WTC11 (cell line): ENCODE data around the gene SEPTIN1.

Experiments used
- CBFB ChIP-seq: sonication (generic); formaldehyde crosslinking; IDR thresholded peaks from 2 replicates; pipeline ENCODE4 v1.8.1; 2022; ENCODE audit warnings: mild to moderate bottlenecking, low read depth, missing genetic modification reagents
- CREM ChIP-seq: sonication (generic); formaldehyde crosslinking; IDR thresholded peaks from 2 replicates; pipeline ENCODE4 v1.8.1; 2022; ENCODE audit warnings: mild to moderate bottlenecking, missing genetic modification reagents, moderate library complexity
- EMX1 ChIP-seq: fragments of 250-450 bp; sonication (Bioruptor Pico); IDR thresholded peaks from 2 replicates; pipeline ENCODE4 v1.8.0; 2021; ENCODE audit warnings: mild to moderate bottlenecking
- RELA ChIP-seq: sonication (generic); formaldehyde crosslinking; IDR thresholded peaks from 2 replicates; pipeline ENCODE4 v1.8.1; 2022; ENCODE audit warnings: missing genetic modification reagents, mild to moderate bottlenecking, borderline replicate concordance
- TF ChIP-seq, protein P1 (sequence below): fragments of 200-600 bp; IDR thresholded peaks from 2 replicates; pipeline ENCODE4 v1.8.0; 2022; ENCODE audit warnings: antibody characterized with exemption
- TF ChIP-seq, protein P2 (sequence below): sonication (generic); formaldehyde crosslinking; IDR thresholded peaks from 2 replicates; pipeline ENCODE4 v1.8.0; 2022; ENCODE audit warnings: missing genetic modification reagents
- TF ChIP-seq, protein P3 (sequence below): sonication (generic); formaldehyde crosslinking; IDR thresholded peaks from 2 replicates; pipeline ENCODE4 v1.8.1; 2023; ENCODE audit warnings: mild to moderate bottlenecking, missing genetic modification reagents, moderate library complexity
- TF ChIP-seq, protein P4 (sequence below): sonication (generic); formaldehyde crosslinking; IDR thresholded peaks from 2 replicates; pipeline ENCODE4 v1.8.0; 2022; ENCODE audit warnings: mild to moderate bottlenecking, missing genetic modification reagents
- TF ChIP-seq, protein P5 (sequence below): sonication (generic); formaldehyde crosslinking; IDR thresholded peaks from 2 replicates; pipeline ENCODE4 v1.8.1; 2023; ENCODE audit warnings: mild to moderate bottlenecking, missing genetic modification reagents, borderline replicate concordance

DNA sequence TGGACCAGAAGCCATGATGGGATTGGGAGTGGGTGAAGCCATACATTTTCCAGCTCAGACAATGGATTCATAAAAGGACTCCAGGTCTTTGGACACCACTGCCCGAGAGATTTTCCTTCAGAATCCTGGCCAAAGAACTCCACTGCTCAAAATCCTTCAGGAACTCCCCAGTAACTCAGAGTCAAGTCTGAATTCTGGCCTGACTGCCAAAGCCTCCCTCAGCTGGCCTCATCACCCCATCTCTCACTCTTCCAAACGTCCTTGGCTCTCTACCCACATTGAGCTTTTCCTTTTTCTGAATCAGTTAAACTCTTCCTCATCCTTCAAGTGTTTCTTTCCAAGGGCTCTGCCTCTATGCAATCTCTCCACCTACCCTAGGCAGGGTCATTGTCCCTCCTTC, 1.2 kb upstream of the SEPTIN1 start:
- TF ChIP-seq, protein P1, sequence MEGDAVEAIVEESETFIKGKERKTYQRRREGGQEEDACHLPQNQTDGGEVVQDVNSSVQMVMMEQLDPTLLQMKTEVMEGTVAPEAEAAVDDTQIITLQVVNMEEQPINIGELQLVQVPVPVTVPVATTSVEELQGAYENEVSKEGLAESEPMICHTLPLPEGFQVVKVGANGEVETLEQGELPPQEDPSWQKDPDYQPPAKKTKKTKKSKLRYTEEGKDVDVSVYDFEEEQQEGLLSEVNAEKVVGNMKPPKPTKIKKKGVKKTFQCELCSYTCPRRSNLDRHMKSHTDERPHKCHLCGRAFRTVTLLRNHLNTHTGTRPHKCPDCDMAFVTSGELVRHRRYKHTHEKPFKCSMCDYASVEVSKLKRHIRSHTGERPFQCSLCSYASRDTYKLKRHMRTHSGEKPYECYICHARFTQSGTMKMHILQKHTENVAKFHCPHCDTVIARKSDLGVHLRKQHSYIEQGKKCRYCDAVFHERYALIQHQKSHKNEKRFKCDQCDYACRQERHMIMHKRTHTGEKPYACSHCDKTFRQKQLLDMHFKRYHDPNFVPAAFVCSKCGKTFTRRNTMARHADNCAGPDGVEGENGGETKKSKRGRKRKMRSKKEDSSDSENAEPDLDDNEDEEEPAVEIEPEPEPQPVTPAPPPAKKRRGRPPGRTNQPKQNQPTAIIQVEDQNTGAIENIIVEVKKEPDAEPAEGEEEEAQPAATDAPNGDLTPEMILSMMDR, result no peak
- TF ChIP-seq, protein P2, sequence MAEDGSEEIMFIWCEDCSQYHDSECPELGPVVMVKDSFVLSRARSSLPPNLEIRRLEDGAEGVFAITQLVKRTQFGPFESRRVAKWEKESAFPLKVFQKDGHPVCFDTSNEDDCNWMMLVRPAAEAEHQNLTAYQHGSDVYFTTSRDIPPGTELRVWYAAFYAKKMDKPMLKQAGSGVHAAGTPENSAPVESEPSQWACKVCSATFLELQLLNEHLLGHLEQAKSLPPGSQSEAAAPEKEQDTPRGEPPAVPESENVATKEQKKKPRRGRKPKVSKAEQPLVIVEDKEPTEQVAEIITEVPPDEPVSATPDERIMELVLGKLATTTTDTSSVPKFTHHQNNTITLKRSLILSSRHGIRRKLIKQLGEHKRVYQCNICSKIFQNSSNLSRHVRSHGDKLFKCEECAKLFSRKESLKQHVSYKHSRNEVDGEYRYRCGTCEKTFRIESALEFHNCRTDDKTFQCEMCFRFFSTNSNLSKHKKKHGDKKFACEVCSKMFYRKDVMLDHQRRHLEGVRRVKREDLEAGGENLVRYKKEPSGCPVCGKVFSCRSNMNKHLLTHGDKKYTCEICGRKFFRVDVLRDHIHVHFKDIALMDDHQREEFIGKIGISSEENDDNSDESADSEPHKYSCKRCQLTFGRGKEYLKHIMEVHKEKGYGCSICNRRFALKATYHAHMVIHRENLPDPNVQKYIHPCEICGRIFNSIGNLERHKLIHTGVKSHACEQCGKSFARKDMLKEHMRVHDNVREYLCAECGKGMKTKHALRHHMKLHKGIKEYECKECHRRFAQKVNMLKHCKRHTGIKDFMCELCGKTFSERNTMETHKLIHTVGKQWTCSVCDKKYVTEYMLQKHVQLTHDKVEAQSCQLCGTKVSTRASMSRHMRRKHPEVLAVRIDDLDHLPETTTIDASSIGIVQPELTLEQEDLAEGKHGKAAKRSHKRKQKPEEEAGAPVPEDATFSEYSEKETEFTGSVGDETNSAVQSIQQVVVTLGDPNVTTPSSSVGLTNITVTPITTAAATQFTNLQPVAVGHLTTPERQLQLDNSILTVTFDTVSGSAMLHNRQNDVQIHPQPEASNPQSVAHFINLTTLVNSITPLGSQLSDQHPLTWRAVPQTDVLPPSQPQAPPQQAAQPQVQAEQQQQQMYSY (CRISPR knock-in tag), result no peak
- TF ChIP-seq, protein P3, sequence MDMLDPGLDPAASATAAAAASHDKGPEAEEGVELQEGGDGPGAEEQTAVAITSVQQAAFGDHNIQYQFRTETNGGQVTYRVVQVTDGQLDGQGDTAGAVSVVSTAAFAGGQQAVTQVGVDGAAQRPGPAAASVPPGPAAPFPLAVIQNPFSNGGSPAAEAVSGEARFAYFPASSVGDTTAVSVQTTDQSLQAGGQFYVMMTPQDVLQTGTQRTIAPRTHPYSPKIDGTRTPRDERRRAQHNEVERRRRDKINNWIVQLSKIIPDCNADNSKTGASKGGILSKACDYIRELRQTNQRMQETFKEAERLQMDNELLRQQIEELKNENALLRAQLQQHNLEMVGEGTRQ, result no peak
- TF ChIP-seq RELA (CRISPR knock-in tag) (no peak), CREM (CRISPR knock-in tag) (no peak), CBFB (CRISPR knock-in tag) (no peak), EMX1 (no peak)
- TF ChIP-seq, protein P4, sequence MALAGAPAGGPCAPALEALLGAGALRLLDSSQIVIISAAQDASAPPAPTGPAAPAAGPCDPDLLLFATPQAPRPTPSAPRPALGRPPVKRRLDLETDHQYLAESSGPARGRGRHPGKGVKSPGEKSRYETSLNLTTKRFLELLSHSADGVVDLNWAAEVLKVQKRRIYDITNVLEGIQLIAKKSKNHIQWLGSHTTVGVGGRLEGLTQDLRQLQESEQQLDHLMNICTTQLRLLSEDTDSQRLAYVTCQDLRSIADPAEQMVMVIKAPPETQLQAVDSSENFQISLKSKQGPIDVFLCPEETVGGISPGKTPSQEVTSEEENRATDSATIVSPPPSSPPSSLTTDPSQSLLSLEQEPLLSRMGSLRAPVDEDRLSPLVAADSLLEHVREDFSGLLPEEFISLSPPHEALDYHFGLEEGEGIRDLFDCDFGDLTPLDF, result no peak
- TF ChIP-seq, protein P5, sequence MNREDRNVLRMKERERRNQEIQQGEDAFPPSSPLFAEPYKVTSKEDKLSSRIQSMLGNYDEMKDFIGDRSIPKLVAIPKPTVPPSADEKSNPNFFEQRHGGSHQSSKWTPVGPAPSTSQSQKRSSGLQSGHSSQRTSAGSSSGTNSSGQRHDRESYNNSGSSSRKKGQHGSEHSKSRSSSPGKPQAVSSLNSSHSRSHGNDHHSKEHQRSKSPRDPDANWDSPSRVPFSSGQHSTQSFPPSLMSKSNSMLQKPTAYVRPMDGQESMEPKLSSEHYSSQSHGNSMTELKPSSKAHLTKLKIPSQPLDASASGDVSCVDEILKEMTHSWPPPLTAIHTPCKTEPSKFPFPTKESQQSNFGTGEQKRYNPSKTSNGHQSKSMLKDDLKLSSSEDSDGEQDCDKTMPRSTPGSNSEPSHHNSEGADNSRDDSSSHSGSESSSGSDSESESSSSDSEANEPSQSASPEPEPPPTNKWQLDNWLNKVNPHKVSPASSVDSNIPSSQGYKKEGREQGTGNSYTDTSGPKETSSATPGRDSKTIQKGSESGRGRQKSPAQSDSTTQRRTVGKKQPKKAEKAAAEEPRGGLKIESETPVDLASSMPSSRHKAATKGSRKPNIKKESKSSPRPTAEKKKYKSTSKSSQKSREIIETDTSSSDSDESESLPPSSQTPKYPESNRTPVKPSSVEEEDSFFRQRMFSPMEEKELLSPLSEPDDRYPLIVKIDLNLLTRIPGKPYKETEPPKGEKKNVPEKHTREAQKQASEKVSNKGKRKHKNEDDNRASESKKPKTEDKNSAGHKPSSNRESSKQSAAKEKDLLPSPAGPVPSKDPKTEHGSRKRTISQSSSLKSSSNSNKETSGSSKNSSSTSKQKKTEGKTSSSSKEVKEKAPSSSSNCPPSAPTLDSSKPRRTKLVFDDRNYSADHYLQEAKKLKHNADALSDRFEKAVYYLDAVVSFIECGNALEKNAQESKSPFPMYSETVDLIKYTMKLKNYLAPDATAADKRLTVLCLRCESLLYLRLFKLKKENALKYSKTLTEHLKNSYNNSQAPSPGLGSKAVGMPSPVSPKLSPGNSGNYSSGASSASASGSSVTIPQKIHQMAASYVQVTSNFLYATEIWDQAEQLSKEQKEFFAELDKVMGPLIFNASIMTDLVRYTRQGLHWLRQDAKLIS (CRISPR knock-in tag), result no peak
